ENCODE measurements around the gene PLEKHA8. TPM values are rescaled to one million over a fixed set of nuclear protein-coding genes. Genes with fewer than 3 reads are reported as not detected.
A peak's percentile ranks its signal among the peaks of the same experiment; 100 is the strongest.

Gene PLEKHA8
- total and polyA plus RNA-seq, 2 experiments from 2014 or later, result 16.8 to 25.9 TPM

DNA sequence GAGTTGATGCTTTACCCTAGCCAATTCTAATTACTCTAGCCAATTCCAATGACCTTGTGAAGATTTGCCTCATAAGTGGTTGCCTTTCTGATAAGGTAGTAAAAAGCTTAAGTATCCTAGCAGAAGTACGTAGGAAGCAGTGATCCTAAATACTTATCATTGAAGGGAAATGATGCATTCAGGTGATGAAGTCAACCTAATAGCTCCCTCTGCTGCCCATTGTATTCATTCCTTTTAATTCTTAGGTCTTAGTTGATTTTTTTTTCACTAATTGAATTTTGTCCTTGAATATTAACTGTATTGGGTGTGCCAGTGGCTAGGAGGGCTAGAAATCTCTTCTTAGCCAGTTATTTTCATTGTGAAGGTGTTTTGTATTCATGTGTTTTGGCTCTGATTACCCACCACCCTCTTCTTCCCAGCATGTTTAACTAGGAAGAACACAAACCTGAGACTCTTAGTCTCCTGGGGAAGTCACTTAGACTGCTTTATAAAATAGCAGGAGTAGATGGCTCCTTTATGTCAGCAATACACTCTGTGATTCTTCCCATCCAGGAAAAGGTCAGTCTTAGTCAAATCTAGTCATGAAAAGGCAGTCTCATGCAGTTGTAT is 46.3 kb downstream of the PLEKHA8 start:
- TF ChIP-seq, protein P1, sequence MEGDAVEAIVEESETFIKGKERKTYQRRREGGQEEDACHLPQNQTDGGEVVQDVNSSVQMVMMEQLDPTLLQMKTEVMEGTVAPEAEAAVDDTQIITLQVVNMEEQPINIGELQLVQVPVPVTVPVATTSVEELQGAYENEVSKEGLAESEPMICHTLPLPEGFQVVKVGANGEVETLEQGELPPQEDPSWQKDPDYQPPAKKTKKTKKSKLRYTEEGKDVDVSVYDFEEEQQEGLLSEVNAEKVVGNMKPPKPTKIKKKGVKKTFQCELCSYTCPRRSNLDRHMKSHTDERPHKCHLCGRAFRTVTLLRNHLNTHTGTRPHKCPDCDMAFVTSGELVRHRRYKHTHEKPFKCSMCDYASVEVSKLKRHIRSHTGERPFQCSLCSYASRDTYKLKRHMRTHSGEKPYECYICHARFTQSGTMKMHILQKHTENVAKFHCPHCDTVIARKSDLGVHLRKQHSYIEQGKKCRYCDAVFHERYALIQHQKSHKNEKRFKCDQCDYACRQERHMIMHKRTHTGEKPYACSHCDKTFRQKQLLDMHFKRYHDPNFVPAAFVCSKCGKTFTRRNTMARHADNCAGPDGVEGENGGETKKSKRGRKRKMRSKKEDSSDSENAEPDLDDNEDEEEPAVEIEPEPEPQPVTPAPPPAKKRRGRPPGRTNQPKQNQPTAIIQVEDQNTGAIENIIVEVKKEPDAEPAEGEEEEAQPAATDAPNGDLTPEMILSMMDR (IDR thresholded peaks at IDR 0.05; ENCODE audit: low read depth, low read length), result peak; percentile 50
- Histone ChIP-seq H3K27me3 (no peaks in the 10 kb centered on the region), H3K27ac (peak overlapping the region; percentile 36), H3K36me3 (peaks cover 14% of the 10 kb centered on the region), H3K4me1 (ENCODE audit: low read depth) (peaks cover 7% of the 10 kb centered on the region), H3K4me3 (no peak overlapping the region), H3K9me3 (ENCODE audit: low read depth) (no peaks in the 10 kb centered on the region)
- DNase-seq (ENCODE audit: low read depth in 1 of 2, low spot score in 1 of 2), result peak; percentile 45 to 65

DNA sequence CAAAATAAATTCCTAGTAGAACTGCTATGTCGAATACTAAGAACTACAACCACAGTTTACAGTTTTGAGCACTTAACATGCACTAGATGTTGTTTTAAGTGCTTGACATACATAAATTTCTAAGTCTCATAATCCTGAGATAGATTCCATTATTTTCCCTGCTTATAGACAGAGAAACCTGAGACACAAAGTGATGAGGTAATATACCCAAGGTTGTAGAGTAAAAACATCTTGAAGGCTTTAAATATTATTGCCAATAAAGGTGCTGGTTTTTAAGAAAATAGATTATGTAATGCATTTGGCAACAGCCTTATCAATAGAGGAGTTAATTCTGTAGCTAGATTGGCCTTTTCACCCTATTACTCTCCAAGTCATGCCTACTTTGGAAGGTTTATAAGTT is 48.2 kb downstream of the PLEKHA8 start:
- H3K27ac ChIP-seq, result no peak overlapping the region
- no peaks in the 10 kb centered on the region for H3K27me3 ChIP-seq
- TF ChIP-seq, protein P1 (IDR thresholded peaks at IDR 0.05; ENCODE audit: low read depth, low read length), result no peak
- H3K4me3 ChIP-seq, result no peak overlapping the region
- peaks cover 11% of the 10 kb centered on the region for H3K36me3 ChIP-seq
- DNase-seq (ENCODE audit: low read depth in 1 of 2, low spot score in 1 of 2), result no peak
- no peaks in the 10 kb centered on the region for H3K9me3 ChIP-seq (ENCODE audit: low read depth)
- H3K4me1 ChIP-seq (ENCODE audit: low read depth), result peaks cover 7% of the 10 kb centered on the region

DNA sequence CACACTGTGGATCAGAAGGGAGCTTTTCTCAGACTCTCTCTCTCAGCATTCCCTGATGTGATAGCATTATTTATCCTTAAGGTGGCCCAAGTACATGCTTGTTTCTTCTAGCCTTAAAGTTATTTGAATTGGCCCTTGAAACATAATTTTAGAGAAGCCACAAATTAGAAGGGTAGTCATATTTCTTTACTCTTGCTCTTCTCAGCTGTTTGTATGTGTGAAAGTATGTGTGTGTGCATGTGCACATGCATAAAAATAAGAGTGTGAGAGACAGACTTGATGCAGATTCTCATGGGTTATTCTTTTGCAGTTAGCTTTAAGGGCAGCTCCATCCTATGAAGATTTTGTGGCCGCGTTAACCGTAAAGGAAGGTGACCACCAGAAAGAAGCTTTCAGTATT is 50.1 kb downstream of the PLEKHA8 start:
- H3K27me3 ChIP-seq, result no peaks in the 10 kb centered on the region
- H3K36me3 ChIP-seq, result peaks cover 6% of the 10 kb centered on the region
- H3K4me3 ChIP-seq, result no peak overlapping the region
- peaks cover 7% of the 10 kb centered on the region for H3K4me1 ChIP-seq (ENCODE audit: low read depth)
- no peak for DNase-seq (ENCODE audit: low read depth in 1 of 2, low spot score in 1 of 2)
- H3K9me3 ChIP-seq (ENCODE audit: low read depth), result no peaks in the 10 kb centered on the region
- no peak overlapping the region for H3K27ac ChIP-seq
- TF ChIP-seq, protein P1 (IDR thresholded peaks at IDR 0.05; ENCODE audit: low read depth, low read length), result no peak

DNA sequence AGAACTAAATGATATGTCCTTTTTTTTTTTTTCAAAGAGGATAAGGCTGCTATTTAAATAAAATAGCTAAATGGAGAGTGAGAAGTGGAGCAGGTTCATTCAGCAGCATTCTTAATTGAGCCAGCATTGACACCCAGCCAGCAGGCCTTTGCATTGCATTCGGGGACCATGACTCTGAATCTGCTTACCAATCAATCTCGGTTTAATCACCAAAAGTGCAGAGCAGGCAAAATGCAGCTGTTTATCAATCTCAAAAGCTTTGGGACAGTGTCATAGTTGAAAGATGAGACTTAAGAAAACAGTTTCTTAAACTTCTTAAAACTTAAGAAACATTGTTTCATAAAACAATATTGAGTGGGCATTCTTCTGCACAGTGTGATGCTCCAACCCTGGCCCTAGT is 51.7 kb downstream of the PLEKHA8 start:
- Histone ChIP-seq H3K4me1 (ENCODE audit: low read depth) (peaks cover 7% of the 10 kb centered on the region), H3K27me3 (no peaks in the 10 kb centered on the region), H3K27ac (no peak overlapping the region), H3K4me3 (no peak overlapping the region), H3K9me3 (ENCODE audit: low read depth) (no peaks in the 10 kb centered on the region), H3K36me3 (peaks cover 6% of the 10 kb centered on the region)
- TF ChIP-seq, protein P1 (IDR thresholded peaks at IDR 0.05; ENCODE audit: low read depth, low read length), result no peak
- no peak for DNase-seq (ENCODE audit: low read depth in 1 of 2, low spot score in 1 of 2)

DNA sequence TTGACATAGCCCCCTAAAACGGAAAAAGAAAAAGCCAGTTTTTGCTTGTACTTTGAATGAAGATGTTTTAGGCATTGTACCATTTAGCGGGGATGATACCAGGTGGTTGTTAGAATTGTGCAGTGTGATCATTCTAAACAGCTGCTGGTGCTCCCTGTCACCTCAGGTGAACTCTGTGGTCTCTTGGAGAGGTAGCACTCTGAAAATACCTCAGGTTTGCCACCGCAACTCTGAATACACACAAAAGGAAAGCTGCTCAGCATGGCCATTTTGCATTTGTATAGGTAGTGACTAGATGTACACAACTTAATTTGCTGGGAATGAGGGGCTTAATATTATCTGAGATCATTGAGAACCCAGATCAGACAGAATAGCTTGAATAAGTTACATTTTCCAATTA is 52.6 kb downstream of the PLEKHA8 start:
- TF ChIP-seq, protein P1 (IDR thresholded peaks at IDR 0.05; ENCODE audit: low read depth, low read length), result no peak
- Histone ChIP-seq H3K4me1 (ENCODE audit: low read depth) (peaks cover 7% of the 10 kb centered on the region), H3K27me3 (no peaks in the 10 kb centered on the region), H3K9me3 (ENCODE audit: low read depth) (no peaks in the 10 kb centered on the region), H3K4me3 (no peak overlapping the region), H3K36me3 (peaks cover 6% of the 10 kb centered on the region), H3K27ac (no peak overlapping the region)
- no peak for DNase-seq (ENCODE audit: low read depth in 1 of 2, low spot score in 1 of 2)

All from cardiac muscle cell (in vitro differentiated cells and primary cell).